ENCODE data around the gene AP3M1. TPM values are rescaled to one million over a fixed set of nuclear protein-coding genes. Genes with fewer than 3 reads are reported as not detected.

The AP3M1 gene
- total and polyA plus RNA-seq, 2 donors (not counting 1 experiment from before 2014, with no cell fraction given), result 28.4 to 55.3 TPM

DNA sequence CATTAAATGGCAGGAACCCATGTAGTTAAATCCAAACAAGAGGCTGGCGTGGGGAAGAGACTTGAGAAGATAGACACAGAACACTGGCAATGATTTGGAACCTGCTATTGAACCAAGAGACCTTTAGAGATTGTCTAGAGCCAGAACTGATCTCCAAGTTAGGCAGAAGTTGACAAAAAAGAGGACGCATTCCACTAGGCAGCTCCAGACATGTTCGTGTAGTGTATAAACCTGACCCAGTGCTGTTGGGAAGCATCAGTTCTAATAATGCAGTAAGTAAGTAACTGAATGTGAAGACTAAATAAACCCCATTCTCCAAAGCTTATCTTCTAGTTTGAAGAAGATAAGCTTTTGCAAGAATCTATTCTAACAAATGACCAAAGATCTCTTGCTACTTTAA is 50.8 kb downstream of the AP3M1 start:
- Histone ChIP-seq H3K4me3 (replicated peaks in 1 of 4; ENCODE audit: control extremely low read depth in 1 of 4, insufficient read depth in 1 of 4, low read depth in 3 of 4, low read length in 4 of 4) (no peak overlapping the region), H3K36me3 (ENCODE audit: control insufficient read depth, insufficient read depth, low read length) (peaks cover 29% of the 10 kb centered on the region), H3K4me1 (ENCODE audit: control insufficient read depth, extremely low read depth, insufficient read depth, low read length) (no peaks in the 10 kb centered on the region), H3K79me2 (ENCODE audit: control insufficient read depth, insufficient read depth, low read length) (no peaks in the 10 kb centered on the region), H3K9ac (ENCODE audit: insufficient read depth, low read length) (no peak overlapping the region), H3K27me3 (ENCODE audit: control insufficient read depth, insufficient read depth, low read length) (no peaks in the 10 kb centered on the region), H4K20me1 (ENCODE audit: control insufficient read depth, extremely low read depth, insufficient read depth, low read length) (no peaks in the 10 kb centered on the region), H3K4me2 (ENCODE audit: extremely low read depth, insufficient read depth, low read length) (no peak overlapping the region), H3K9me3 (ENCODE audit: control insufficient read depth, insufficient read depth, low read depth, low read length) (no peaks in the 10 kb centered on the region), H2AFZ (ENCODE audit: low read length) (no peak overlapping the region), H3K27ac (ENCODE audit: insufficient read depth, low read length) (no peak overlapping the region)
- TF ChIP-seq EZH2 (IDR thresholded peaks at IDR 0.05; ENCODE audit: low read length, missing control alignments), result no peak
- TF ChIP-seq, protein P1, sequence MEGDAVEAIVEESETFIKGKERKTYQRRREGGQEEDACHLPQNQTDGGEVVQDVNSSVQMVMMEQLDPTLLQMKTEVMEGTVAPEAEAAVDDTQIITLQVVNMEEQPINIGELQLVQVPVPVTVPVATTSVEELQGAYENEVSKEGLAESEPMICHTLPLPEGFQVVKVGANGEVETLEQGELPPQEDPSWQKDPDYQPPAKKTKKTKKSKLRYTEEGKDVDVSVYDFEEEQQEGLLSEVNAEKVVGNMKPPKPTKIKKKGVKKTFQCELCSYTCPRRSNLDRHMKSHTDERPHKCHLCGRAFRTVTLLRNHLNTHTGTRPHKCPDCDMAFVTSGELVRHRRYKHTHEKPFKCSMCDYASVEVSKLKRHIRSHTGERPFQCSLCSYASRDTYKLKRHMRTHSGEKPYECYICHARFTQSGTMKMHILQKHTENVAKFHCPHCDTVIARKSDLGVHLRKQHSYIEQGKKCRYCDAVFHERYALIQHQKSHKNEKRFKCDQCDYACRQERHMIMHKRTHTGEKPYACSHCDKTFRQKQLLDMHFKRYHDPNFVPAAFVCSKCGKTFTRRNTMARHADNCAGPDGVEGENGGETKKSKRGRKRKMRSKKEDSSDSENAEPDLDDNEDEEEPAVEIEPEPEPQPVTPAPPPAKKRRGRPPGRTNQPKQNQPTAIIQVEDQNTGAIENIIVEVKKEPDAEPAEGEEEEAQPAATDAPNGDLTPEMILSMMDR (conservative IDR thresholded peaks at IDR 0.05 in 1 of 2, IDR thresholded peaks at IDR 0.05 in 1 of 2; ENCODE audit: low read depth in 1 of 2, low read length in 2 of 2), result no peak
- DNase-seq (ENCODE audit: low read depth in 2 of 2), result no peak

DNA sequence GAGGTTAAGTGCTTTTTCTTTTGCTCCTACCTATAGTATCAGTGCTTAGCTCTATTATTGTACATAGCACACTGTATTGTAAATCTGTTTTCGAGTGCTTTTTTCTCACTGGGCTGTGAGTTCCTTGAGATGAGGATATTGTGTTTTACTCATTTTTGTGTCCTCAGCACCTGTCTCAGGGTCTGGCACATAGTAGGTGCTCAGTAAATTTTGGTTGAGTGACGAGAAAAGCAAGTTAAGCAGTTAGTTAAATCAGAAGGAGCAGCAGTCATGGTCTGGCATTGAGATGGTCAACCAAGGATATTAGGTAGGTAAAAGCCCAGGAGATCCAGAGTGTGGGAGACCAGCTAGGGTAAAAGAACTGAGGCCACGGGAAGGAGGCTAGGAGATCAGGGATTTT is 51.2 kb downstream of the AP3M1 start:
- H3K9me3 ChIP-seq (ENCODE audit: control insufficient read depth, insufficient read depth, low read depth, low read length), result no peaks in the 10 kb centered on the region
- DNase-seq (ENCODE audit: low read depth in 2 of 2), result no peak
- H3K27ac ChIP-seq (ENCODE audit: insufficient read depth, low read length), result no peak overlapping the region
- no peaks in the 10 kb centered on the region for H3K79me2 ChIP-seq (ENCODE audit: control insufficient read depth, insufficient read depth, low read length)
- H2AFZ ChIP-seq (ENCODE audit: low read length), result no peak overlapping the region
- TF ChIP-seq EZH2 (IDR thresholded peaks at IDR 0.05; ENCODE audit: low read length, missing control alignments), result no peak
- TF ChIP-seq, protein P1 (conservative IDR thresholded peaks at IDR 0.05 in 1 of 2, IDR thresholded peaks at IDR 0.05 in 1 of 2; ENCODE audit: low read depth in 1 of 2, low read length in 2 of 2), result no peak
- no peaks in the 10 kb centered on the region for H3K27me3 ChIP-seq (ENCODE audit: control insufficient read depth, insufficient read depth, low read length)
- peaks cover 29% of the 10 kb centered on the region for H3K36me3 ChIP-seq (ENCODE audit: control insufficient read depth, insufficient read depth, low read length)
- H3K4me1 ChIP-seq (ENCODE audit: control insufficient read depth, extremely low read depth, insufficient read depth, low read length), result no peaks in the 10 kb centered on the region
- H3K4me2 ChIP-seq (ENCODE audit: extremely low read depth, insufficient read depth, low read length), result no peak overlapping the region
- no peak overlapping the region for H3K9ac ChIP-seq (ENCODE audit: insufficient read depth, low read length)
- H3K4me3 ChIP-seq (replicated peaks in 1 of 4; ENCODE audit: control extremely low read depth in 1 of 4, insufficient read depth in 1 of 4, low read depth in 3 of 4, low read length in 4 of 4), result no peak overlapping the region
- H4K20me1 ChIP-seq (ENCODE audit: control insufficient read depth, extremely low read depth, insufficient read depth, low read length), result no peaks in the 10 kb centered on the region

GRCh38 chr10:74097776-74098175 is 52.9 kb downstream of the AP3M1 start:
- Histone ChIP-seq H3K27me3 (ENCODE audit: control insufficient read depth, insufficient read depth, low read length) (no peaks in the 10 kb centered on the region), H3K9me3 (ENCODE audit: control insufficient read depth, insufficient read depth, low read depth, low read length) (no peaks in the 10 kb centered on the region), H3K79me2 (ENCODE audit: control insufficient read depth, insufficient read depth, low read length) (peaks cover 2% of the 10 kb centered on the region), H4K20me1 (ENCODE audit: control insufficient read depth, extremely low read depth, insufficient read depth, low read length) (no peaks in the 10 kb centered on the region), H3K36me3 (ENCODE audit: control insufficient read depth, insufficient read depth, low read length) (peaks cover 31% of the 10 kb centered on the region), H3K27ac (ENCODE audit: insufficient read depth, low read length) (no peak overlapping the region), H3K4me2 (ENCODE audit: extremely low read depth, insufficient read depth, low read length) (no peak overlapping the region), H2AFZ (ENCODE audit: low read length) (no peak overlapping the region), H3K4me3 (replicated peaks in 1 of 4; ENCODE audit: control extremely low read depth in 1 of 4, insufficient read depth in 1 of 4, low read depth in 3 of 4, low read length in 4 of 4) (no peak overlapping the region), H3K9ac (ENCODE audit: insufficient read depth, low read length) (no peak overlapping the region), H3K4me1 (ENCODE audit: control insufficient read depth, extremely low read depth, insufficient read depth, low read length) (no peaks in the 10 kb centered on the region)
- no peak for DNase-seq (ENCODE audit: low read depth in 2 of 2)
- TF ChIP-seq EZH2 (IDR thresholded peaks at IDR 0.05; ENCODE audit: low read length, missing control alignments), result no peak
- TF ChIP-seq, protein P1 (conservative IDR thresholded peaks at IDR 0.05 in 1 of 2, IDR thresholded peaks at IDR 0.05 in 1 of 2; ENCODE audit: low read depth in 1 of 2, low read length in 2 of 2), result no peak
